Measurements from ENCODE around the gene SP140.

Gene SP140

DNA sequence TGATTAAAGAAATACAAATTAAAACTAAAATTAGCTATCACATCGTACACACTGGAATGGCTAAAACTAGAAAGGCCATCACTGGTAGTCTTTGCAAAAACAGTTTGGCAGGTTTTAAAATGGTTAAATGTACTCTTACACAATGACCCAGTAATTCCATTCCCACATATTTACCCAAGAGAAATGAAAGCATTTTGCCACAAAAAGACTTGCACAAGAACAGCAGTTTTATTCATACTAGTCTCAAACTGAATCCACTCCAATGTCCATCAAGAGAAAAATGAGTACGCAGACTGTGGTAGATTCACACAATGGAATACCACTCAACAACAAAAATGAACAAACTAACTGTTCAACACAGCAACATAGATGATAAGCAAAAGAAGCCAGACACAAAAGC lies 130.5 kb downstream of the SP140 start:
- H3K27ac ChIP-seq = no peak overlapping the region
- intact Hi-C loops (cut with DNase I; ENCODE audit: low total_unique reads) = no loop called here
- DNase-seq = no peak
- TF ChIP-seq, protein P1, sequence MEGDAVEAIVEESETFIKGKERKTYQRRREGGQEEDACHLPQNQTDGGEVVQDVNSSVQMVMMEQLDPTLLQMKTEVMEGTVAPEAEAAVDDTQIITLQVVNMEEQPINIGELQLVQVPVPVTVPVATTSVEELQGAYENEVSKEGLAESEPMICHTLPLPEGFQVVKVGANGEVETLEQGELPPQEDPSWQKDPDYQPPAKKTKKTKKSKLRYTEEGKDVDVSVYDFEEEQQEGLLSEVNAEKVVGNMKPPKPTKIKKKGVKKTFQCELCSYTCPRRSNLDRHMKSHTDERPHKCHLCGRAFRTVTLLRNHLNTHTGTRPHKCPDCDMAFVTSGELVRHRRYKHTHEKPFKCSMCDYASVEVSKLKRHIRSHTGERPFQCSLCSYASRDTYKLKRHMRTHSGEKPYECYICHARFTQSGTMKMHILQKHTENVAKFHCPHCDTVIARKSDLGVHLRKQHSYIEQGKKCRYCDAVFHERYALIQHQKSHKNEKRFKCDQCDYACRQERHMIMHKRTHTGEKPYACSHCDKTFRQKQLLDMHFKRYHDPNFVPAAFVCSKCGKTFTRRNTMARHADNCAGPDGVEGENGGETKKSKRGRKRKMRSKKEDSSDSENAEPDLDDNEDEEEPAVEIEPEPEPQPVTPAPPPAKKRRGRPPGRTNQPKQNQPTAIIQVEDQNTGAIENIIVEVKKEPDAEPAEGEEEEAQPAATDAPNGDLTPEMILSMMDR (IDR thresholded peaks at IDR 0.05) = no peak
- no peaks in the 10 kb centered on the region for H3K9me3 ChIP-seq
- H3K4me3 ChIP-seq = no peak overlapping the region
- peaks cover 8 to 29% (median 22%) of the 10 kb centered on the region in 3 donors for H3K36me3 ChIP-seq
- H3K27me3 ChIP-seq = no peaks in the 10 kb centered on the region
- no peaks in the 10 kb centered on the region for H3K4me1 ChIP-seq

DNA sequence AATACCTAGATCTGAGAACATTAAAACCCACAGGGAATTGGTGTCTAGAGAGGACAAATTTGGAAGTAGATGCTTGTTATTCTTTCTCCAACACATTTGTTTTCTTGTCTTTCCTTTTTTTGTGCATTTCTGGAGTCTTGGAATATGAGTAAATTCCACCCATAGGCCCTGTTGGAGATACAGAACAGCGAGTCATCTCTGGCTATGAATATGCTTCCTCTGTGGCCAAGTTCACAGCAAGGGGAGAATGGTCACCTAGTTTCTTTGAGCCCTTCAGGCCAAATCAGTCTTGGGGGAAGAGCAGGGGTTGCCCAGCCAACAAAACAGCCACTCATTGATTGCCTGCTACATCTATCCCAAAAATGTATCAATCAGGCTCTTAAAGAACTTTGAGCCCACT lies 132.8 kb downstream of the SP140 start:
- Histone ChIP-seq H3K27me3 (no peaks in the 10 kb centered on the region), H3K4me3 (no peak overlapping the region), H3K9me3 (no peaks in the 10 kb centered on the region), H3K27ac (no peak overlapping the region), H3K36me3 (peaks cover 17 to 44% (median 44%) of the 10 kb centered on the region in 3 donors), H3K4me1 (no peaks in the 10 kb centered on the region)
- DNase-seq = no peak
- intact Hi-C loops (cut with DNase I; ENCODE audit: low total_unique reads) = no loop called here
- TF ChIP-seq, protein P1 (IDR thresholded peaks at IDR 0.05) = no peak

DNA sequence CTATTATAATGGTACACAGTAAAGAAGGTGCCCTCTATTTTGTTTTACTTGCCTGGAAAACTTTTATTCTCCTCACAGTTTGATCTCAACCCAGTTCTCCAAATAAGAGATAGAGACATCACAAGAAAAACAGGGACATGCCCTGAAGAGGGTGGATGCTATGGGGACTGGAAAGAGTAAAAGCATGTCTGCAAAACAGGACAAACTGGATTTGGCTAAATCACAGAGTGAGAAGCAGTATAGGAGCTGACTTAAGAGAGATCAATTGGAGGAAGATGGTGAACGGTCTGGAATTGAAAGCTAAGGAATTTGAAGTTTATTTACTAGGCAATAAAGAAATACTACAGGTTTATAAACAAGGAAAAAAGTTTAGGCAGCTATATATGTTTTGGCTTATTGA lies 134.5 kb downstream of the SP140 start:
- Histone ChIP-seq H3K4me3 (no peak overlapping the region), H3K27ac (no peak overlapping the region), H3K4me1 (no peaks in the 10 kb centered on the region), H3K9me3 (no peaks in the 10 kb centered on the region), H3K27me3 (no peaks in the 10 kb centered on the region), H3K36me3 (peaks cover 23 to 44% (median 44%) of the 10 kb centered on the region in 3 donors)
- intact Hi-C loops (cut with DNase I; ENCODE audit: low total_unique reads) = no loop called here
- no peak for DNase-seq
- TF ChIP-seq, protein P1 (IDR thresholded peaks at IDR 0.05) = no peak

DNA sequence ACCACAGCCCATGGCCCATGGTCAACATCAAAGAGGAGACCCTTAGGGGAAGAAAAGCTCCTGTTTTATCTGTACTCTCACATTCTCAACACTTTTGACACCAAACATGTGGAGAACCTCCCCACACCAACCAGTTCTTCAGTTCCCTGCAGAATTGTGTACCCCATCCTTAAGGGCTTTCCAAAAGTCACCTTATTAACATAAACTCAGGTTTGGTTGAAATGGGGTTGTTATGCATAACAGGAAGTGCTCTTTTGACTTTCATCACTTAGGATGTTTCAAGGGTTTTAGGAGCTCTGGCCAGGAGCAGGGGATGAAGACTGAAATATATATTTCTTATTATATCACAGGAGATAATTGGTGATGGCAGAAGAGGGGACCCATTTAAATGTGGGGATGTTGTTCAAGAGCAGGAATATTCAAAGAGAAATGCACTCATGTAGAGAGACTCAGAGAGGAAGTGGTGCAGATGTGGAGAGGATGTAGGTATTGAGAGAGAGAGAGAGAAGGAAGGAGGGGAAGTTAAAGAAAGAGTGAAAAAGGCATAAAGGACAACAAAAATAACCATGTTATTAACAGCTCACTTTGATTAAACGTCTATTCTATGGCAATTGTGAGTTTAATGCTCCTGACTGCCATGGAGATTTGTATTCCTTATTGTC lies 136.6 kb downstream of the SP140 start:
- Histone ChIP-seq H3K27me3 (no peaks in the 10 kb centered on the region), H3K36me3 (peaks cover 25 to 44% (median 44%) of the 10 kb centered on the region in 3 donors), H3K4me3 (no peak overlapping the region), H3K9me3 (no peaks in the 10 kb centered on the region), H3K27ac (no peak overlapping the region), H3K4me1 (no peaks in the 10 kb centered on the region)
- intact Hi-C loops (cut with DNase I; ENCODE audit: low total_unique reads) = no loop called here
- DNase-seq = no peak
- TF ChIP-seq, protein P1 (IDR thresholded peaks at IDR 0.05) = no peak

All from tibial artery (tissue), 4 donors.